DND-41 (cell line): ENCODE measurements around the gene SPEG.

Experiments used
- ATAC-seq: fragments of 200-7000 bp; cut with Tn5 transposase; 3 replicates; pipeline ENCODE4 v1.9.1; 2021; ENCODE audit warnings: low read depth; ENCODE audit not compliant: insufficient read depth
- DNase-seq: peaks from one replicate; pipeline ENCODE4 v3.0.0-alpha.2; 2020
- H2AFZ ChIP-seq: 2 replicates; pipeline ENCODE4 v1.6.0; 2012; ENCODE audit warnings: low read depth, low read length
- H3K27ac ChIP-seq: 2 replicates; pipeline ENCODE4 v1.5.1; 2012; ENCODE audit warnings: low read length, inconsistent platforms
- H3K27me3 ChIP-seq: fragments of 200-600 bp; sonication (generic); 2 replicates; pipeline ENCODE4 v1.6.0; 2012; ENCODE audit warnings: low read length, mild to moderate bottlenecking, inconsistent platforms; ENCODE audit not compliant: insufficient read depth, poor library complexity
- H3K36me3 ChIP-seq: 2 replicates; pipeline ENCODE4 v1.5.1; 2012; ENCODE audit warnings: low read length, inconsistent platforms; ENCODE audit not compliant: insufficient read depth
- H3K4me1 ChIP-seq: 2 replicates; pipeline ENCODE4 v1.5.1; 2012; ENCODE audit warnings: mild to moderate bottlenecking, low read length; ENCODE audit not compliant: insufficient read depth
- H3K4me2 ChIP-seq: 2 replicates; pipeline ENCODE4 v1.6.0; 2012; ENCODE audit warnings: mild to moderate bottlenecking, moderate library complexity, low read length, inconsistent platforms; ENCODE audit not compliant: insufficient read depth
- H3K4me3 ChIP-seq, 2 experiments: fragments of 200-600 bp in 1 of 2; shearing (Covaris generic) in 1 of 2; 2 replicates each; pipeline ENCODE4 v1.5.1; 2012 to 2016; ENCODE audit warnings: inconsistent platforms in 2 of 2, low read length in 2 of 2, mild to moderate bottlenecking in 2 of 2, low read depth in 1 of 2, moderate library complexity in 1 of 2
- H3K79me2 ChIP-seq: 2 replicates; pipeline ENCODE4 v1.6.0; 2012; ENCODE audit warnings: low read length, inconsistent platforms; ENCODE audit not compliant: insufficient read depth
- H3K9ac ChIP-seq: 2 replicates; pipeline ENCODE4 v1.6.0; 2012; ENCODE audit warnings: low read depth, mild to moderate bottlenecking, inconsistent platforms, low read length, moderate library complexity
- H3K9me3 ChIP-seq: 2 replicates; pipeline ENCODE4 v1.5.1; 2012; ENCODE audit warnings: low read length, moderate library complexity, mild to moderate bottlenecking, inconsistent platforms; ENCODE audit not compliant: insufficient read depth, severe bottlenecking
- H4K20me1 ChIP-seq: 2 replicates; pipeline ENCODE4 v1.6.0; 2012; ENCODE audit warnings: low read length; ENCODE audit not compliant: insufficient read depth
- CTCF ChIP-seq: IDR thresholded peaks from 2 replicates; pipeline ENCODE4 v1.5.1; 2012; ENCODE audit warnings: borderline replicate concordance, low read length, moderate library complexity, mild to moderate bottlenecking; ENCODE audit not compliant: poor library complexity, severe bottlenecking; ENCODE audit errors: extremely low read depth
- EZH2 ChIP-seq: IDR thresholded peaks from 3 replicates; pipeline ENCODE4 v1.6.1; 2012; ENCODE audit warnings: borderline replicate concordance, low read depth, mild to moderate bottlenecking, moderate library complexity, low read length, inconsistent platforms; ENCODE audit not compliant: severe bottlenecking

SPEG gene

GRCh38 chr2:219455581-219455980 lies 20.9 kb downstream of the SPEG start:
- Histone ChIP-seq H3K9ac (no peak overlapping the region), H3K27me3 (no peaks in the 10 kb centered on the region), H3K36me3 (no peaks in the 10 kb centered on the region), H3K9me3 (no peaks in the 10 kb centered on the region), H3K79me2 (no peaks in the 10 kb centered on the region), H3K27ac (no peak overlapping the region), H3K4me3 (no peak overlapping the region), H3K4me1 (no peaks in the 10 kb centered on the region), H4K20me1 (peaks cover 9% of the 10 kb centered on the region), H2AFZ (no peak overlapping the region), H3K4me2 (no peak overlapping the region)
- DNase-seq (no peak), ATAC-seq (0 out of 3 replicates have a peak, but pooled peaks have one; percentile 11)
- no peak for TF ChIP-seq CTCF
- no peak for TF ChIP-seq EZH2

DNA sequence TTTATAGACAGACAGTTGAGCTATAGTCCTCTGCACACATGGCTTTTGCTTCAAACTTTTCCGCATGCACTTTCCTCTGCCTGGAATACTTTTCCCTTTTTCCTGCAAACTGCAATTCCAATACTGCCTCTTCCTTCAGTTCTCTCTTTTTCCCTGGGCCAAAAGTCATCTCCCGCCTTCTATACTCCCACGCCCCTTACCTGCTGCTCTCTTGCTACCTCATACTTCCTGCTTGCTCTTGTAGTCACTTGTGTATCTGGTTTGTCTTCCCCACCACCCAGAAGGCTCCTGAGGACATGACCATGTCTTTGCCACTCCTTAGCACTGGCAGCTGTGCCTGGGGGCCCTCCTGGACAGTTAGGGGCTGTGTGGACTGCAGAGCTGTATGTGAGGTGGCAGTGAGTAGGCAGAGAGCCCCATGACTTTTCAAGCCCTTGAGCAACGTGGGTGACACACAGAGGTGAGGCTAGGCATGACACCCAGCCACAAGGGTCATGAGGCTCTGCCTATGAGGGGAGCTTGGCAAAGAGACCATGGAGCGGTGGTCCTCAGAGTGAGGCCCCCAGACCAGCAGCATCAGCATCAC lies 23.2 kb downstream of the SPEG start:
- H3K4me3 ChIP-seq = no peak overlapping the region
- H3K4me2 ChIP-seq = no peak overlapping the region
- no peak for TF ChIP-seq EZH2
- TF ChIP-seq CTCF = peak; percentile 53
- no peaks in the 10 kb centered on the region for H3K9me3 ChIP-seq
- H3K4me1 ChIP-seq = no peaks in the 10 kb centered on the region
- no peaks in the 10 kb centered on the region for H3K79me2 ChIP-seq
- peak; percentile 20 for DNase-seq
- no peak overlapping the region for H3K9ac ChIP-seq
- no peak overlapping the region for H3K27ac ChIP-seq
- H3K27me3 ChIP-seq = no peaks in the 10 kb centered on the region
- H4K20me1 ChIP-seq = peaks cover 9% of the 10 kb centered on the region
- no peaks in the 10 kb centered on the region for H3K36me3 ChIP-seq
- peak; percentile 82 for ATAC-seq
- H2AFZ ChIP-seq = no peak overlapping the region

GRCh38 chr2:219458996-219459395 lies 24.4 kb downstream of the SPEG start:
- no peak for ATAC-seq
- no peaks in the 10 kb centered on the region for H3K4me1 ChIP-seq

More at GRCh38 chr2:219458996-219459395, 24.4 kb downstream of the SPEG start:
- H3K27me3 ChIP-seq = no peaks in the 10 kb centered on the region
- no peak overlapping the region for H3K9ac ChIP-seq
- H2AFZ ChIP-seq = no peak overlapping the region
- H3K9me3 ChIP-seq = no peaks in the 10 kb centered on the region
- H3K27ac ChIP-seq = no peak overlapping the region
- TF ChIP-seq EZH2 = no peak
- no peak for TF ChIP-seq CTCF
- no peak for DNase-seq
- H3K4me2 ChIP-seq = no peak overlapping the region
- H3K79me2 ChIP-seq = no peaks in the 10 kb centered on the region
- H3K4me3 ChIP-seq = no peak overlapping the region
- H3K36me3 ChIP-seq = no peaks in the 10 kb centered on the region
- H4K20me1 ChIP-seq = peaks cover 9% of the 10 kb centered on the region
